IgD-negative memory B cell (primary cell): Measurements from ENCODE around the gene FAM167B. TPM values are rescaled to one million over a fixed set of nuclear protein-coding genes. Genes with fewer than 3 reads are reported as not detected.
A peak's percentile ranks its signal among the peaks of the same experiment; 100 is the strongest.
"Not testable (repeated sequence)": the region's sequence is repeated elsewhere in the genome, so short reads cannot be mapped to it uniquely, and the experiment has no call there.

Experiments
- H3K27ac Mint-ChIP-seq, 3 donors: one replicate each; pipeline ENCODE4 v1.8.0; 2020 to 2022; ENCODE audit warnings: mild to moderate bottlenecking in 3 of 3, mixed read lengths in 3 of 3, moderate library complexity in 1 of 3
- H3K27me3 Mint-ChIP-seq: one replicate; pipeline ENCODE4 v1.8.0; 2021; ENCODE audit warnings: mixed read lengths
- H3K36me3 Mint-ChIP-seq: one replicate; pipeline ENCODE4 v1.8.0; 2020; ENCODE audit warnings: mild to moderate bottlenecking, mixed read lengths
- H3K4me1 Mint-ChIP-seq, 3 donors: one replicate each; pipeline ENCODE4 v1.8.0; 2020 to 2022; ENCODE audit warnings: mixed read lengths in 3 of 3, mild to moderate bottlenecking in 1 of 3
- H3K4me3 Mint-ChIP-seq, 4 donors: one replicate each; pipeline ENCODE4 v1.8.0; 2020 to 2022; ENCODE audit warnings: mild to moderate bottlenecking in 4 of 4, mixed read lengths in 4 of 4, moderate library complexity in 3 of 4
- H3K9me3 Mint-ChIP-seq, 3 donors: one replicate each; pipeline ENCODE4 v1.8.0; 2020 to 2021; ENCODE audit warnings: mixed read lengths in 3 of 3, mild to moderate bottlenecking in 1 of 3
- polyA plus RNA-seq: library from polyadenylated mRNA; unstranded; fragments of 300-500 nt; fragmentation: Illumina TruSeq; gene quantifications from one replicate; pipeline ENCODE4 v1.2.3, GENCODE V29; 2021

FAM167B gene
- polyA plus RNA-seq, 1 donor from 2014 or later: not detected

DNA sequence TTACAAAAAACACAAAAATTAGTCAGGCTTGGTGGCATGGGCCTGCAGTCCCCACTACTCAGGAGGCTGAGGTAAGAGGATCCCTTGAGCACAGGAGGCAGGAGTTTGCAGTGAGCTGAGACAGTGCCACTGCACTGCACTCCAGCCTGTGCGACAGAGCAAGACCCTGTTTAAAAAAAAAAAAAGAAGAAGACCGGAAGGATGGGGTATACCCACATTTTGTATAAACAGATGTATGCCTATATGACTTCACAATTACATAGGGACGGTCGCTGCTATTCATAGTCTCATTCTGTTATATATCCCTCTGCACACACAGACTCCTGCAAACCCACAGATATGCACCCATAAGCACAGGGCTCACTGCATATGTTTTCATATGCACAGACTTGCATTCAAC, 16.7 kb downstream of the FAM167B start:
- Mint-ChIP-seq H3K36me3 (no peaks in the 10 kb centered on the region), H3K4me1 (peaks cover 22 to 27% (median 24%) of the 10 kb centered on the region in 3 donors), H3K9me3 (no peaks in the 10 kb centered on the region), H3K27me3 (peaks cover 2% of the 10 kb centered on the region), H3K27ac (peak overlapping the region; percentile 9 to 46 (median 21)), H3K4me3 (peak overlapping the region in 2 of 4 donors; percentile 80 to 82)

DNA sequence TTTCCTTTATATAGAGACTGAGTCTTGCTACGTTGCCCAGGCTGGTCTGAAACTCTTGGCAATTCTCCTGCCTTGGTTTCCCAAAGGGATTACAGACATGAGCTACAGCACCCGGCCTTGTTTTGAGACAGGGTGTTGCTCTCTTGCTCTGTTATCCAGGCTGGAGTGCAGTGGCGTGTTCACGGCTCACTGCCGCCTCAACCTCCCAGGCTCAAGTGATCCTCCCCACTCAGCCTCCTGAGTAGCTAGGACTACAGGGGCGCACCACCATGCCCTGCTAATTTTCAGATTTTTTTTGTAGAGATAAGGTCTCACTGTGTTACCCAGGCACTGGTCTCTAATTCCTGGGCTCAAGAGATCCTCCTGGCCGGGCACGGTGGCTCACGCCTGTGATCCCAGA, 18.8 kb downstream of the FAM167B start:
- peaks cover 2% of the 10 kb centered on the region for H3K27me3 Mint-ChIP-seq
- H3K4me3 Mint-ChIP-seq: peak overlapping the region in 2 of 4 donors; percentile 67 to 75
- H3K4me1 Mint-ChIP-seq: peaks cover 19 to 20% (median 19%) of the 10 kb centered on the region in 3 donors
- H3K9me3 Mint-ChIP-seq: no peaks in the 10 kb centered on the region
- no peak overlapping the region for H3K27ac Mint-ChIP-seq
- no peaks in the 10 kb centered on the region for H3K36me3 Mint-ChIP-seq

DNA sequence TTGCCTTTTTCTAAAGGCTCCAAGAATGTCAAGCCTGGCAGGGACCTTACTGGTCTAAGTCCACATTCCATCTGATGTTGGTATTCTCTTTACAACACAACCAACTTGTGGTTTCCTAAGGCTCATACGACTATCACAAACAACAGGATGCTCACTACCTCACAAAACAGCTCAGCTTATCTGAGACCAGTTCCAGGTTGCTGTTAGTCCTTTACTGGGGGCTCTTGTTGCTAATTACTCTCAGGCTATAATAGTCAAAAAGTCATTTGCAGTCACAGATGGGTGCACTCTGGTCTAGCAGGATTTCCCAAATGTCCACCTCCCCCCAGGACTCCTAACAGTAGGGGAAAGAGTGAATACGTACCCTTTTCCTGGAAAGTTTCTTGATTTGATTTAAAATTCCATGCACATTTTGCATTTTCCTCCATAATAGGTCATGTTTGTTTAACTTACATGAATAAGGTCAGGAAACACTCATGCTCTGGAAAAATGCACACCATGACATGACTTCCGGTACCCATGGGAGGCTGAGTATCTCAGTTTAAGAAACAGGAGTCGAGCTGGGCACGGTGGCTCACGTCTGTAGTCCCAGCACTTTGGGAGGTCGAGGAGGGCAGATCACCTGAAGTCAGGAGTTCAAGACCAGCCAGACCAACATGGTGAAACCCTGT, 20.0 kb downstream of the FAM167B start:
- Mint-ChIP-seq H3K9me3 (no peaks in the 10 kb centered on the region), H3K27ac (peak overlapping the region in 1 of 3 donors; percentile 69), H3K4me3 (peak overlapping the region in 3 of 4 donors; percentile 31 to 84 (median 50)), H3K27me3 (peaks cover 2% of the 10 kb centered on the region), H3K4me1 (peaks cover 19 to 28% (median 22%) of the 10 kb centered on the region in 3 donors), H3K36me3 (no peaks in the 10 kb centered on the region)

DNA sequence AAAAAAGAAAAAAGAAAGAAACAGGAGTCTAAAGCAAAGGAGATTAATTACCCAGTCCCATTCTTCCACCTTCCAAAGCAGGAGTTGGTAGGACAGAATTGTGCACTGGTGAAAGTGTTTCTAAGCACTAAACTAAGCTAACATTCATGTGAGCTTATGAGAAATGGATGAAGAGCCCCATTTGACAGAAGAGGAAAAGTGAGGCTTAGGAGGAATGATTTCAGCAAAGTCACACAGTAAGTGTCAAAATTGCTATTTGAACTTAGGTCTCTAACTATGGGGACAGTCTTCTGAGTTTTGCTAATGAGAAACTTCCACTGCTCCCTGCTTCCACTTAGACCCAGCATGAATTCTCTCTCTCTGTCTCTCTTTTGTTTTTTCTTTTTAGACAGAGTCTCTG, 22.7 kb downstream of the FAM167B start:
- no peaks in the 10 kb centered on the region for H3K36me3 Mint-ChIP-seq
- no peaks in the 10 kb centered on the region for H3K9me3 Mint-ChIP-seq
- H3K27ac Mint-ChIP-seq: peak overlapping the region in 1 of 3 donors; percentile 31
- H3K27me3 Mint-ChIP-seq: peaks cover 4% of the 10 kb centered on the region
- peaks cover 18 to 30% (median 30%) of the 10 kb centered on the region in 3 donors for H3K4me1 Mint-ChIP-seq
- H3K4me3 Mint-ChIP-seq: no peak overlapping the region

DNA sequence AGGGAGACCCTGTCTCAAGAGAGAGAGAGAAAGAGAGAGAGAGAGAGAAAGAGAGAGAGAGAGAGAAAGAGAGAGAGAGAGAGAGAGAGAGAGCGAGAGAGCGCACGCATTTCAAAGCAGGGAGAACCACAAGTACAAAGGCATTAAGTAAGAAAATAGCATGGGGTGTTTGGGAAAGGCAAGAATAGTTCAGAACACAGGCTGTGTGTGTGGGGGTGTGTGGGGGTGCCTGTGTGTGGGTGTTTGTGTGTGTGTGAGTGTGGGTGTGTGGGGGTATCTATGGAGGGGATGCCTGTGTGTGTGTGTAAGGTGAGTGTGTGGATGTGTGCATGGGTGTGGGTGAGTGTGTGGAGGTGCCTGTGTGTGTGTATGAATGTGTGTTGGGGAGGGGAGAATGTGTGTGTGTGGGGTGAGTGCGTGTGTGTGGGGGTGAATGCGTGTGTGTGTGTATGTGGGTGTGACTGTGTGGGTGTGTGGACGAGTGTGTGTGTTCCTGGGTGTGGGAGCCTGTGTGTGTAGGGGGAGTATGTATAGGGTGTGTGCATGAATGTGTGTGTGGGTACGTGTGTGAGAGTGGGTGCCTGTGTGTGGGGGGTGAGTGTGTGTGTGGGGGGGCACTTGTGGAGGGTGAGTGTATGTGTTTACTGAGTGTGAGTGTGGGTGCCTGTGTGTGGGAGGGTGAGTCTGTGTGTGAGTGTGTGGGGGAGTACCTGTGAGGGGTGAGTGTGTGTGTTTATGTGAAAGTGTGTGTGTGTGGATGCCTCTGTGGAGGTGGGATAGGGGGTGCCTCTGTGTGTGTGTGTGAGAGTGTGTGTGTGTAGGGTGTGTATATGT, 25.8 kb downstream of the FAM167B start:
- H3K9me3 Mint-ChIP-seq: no peaks in the 10 kb centered on the region
- H3K27me3 Mint-ChIP-seq: peaks cover 4% of the 10 kb centered on the region
- H3K4me3 Mint-ChIP-seq: peak overlapping the region in 3 of 4 donors; percentile 21 to 90 (median 54)
- H3K4me1 Mint-ChIP-seq: peaks cover 10 to 20% (median 19%) of the 10 kb centered on the region in 3 donors
- H3K36me3 Mint-ChIP-seq: peaks cover 4% of the 10 kb centered on the region
- H3K27ac Mint-ChIP-seq: peak overlapping the region; percentile 73 to 96 (median 92)

DNA sequence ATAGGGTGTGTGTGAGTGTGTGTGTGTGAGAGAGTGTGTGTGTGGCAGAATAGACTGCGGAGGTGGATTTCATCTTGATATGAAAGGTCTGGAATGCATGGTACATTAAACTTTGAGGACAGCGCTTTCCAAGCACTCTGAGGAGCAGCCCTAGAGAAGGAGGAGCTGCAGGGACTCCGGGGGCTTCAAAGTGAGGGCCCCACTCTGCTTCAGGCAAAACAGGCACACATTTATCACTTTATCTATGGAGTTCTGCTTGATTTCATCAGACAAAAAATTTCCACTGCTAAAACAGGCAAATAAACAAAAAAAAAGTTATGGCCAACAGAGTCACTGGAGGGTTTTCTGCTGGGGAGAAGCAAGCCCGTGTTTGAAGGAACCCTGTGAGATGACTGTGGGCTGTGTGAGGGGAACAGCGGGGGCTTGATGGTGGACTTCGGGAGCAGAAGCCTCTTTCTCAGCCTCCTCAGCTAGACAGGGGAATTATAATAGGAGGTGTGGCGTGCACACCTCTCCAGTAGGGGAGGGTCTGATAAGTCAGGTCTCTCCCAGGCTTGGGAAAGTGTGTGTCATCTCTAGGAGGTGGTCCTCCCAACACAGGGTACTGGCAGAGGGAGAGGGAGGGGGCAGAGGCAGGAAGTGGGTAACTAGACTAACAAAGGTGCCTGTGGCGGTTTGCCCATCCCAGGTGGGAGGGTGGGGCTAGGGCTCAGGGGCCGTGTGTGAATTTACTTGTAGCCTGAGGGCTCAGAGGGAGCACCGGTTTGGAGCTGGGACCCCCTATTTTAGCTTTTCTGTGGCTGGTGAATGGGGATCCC, 26.6 kb downstream of the FAM167B start:
- peaks cover 4% of the 10 kb centered on the region for H3K27me3 Mint-ChIP-seq
- H3K9me3 Mint-ChIP-seq: no peaks in the 10 kb centered on the region
- peaks cover 4% of the 10 kb centered on the region for H3K36me3 Mint-ChIP-seq
- H3K4me3 Mint-ChIP-seq: peak overlapping the region in 3 of 4 donors; percentile 21 to 90 (median 81)
- H3K27ac Mint-ChIP-seq: peak overlapping the region; percentile 73 to 96 (median 92)
- peaks cover 10 to 20% (median 19%) of the 10 kb centered on the region in 3 donors for H3K4me1 Mint-ChIP-seq

DNA sequence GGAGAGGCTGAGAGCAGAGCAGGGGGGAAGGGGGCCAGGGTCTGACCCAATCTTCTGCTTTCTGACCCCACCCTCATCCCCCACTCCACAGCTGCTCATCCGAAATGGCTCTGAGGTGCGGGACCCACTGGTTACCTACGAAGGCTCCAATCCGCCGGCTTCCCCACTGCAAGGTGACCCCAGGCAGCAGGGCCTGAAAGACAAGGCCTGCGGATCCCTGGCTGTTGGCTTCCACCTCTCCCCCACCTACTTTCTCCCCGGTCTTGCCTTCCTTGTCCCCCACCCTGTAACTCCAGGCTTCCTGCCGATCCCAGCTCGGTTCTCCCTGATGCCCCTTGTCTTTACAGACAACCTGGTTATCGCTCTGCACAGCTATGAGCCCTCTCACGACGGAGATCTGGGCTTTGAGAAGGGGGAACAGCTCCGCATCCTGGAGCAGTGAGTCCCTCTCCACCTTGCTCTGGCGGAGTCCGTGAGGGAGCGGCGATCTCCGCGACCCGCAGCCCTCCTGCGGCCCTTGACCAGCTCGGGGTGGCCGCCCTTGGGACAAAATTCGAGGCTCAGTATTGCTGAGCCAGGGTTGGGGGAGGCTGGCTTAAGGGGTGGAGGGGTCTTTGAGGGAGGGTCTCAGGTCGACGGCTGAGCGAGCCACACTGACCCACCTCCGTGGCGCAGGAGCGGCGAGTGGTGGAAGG, 27.8 kb downstream of the FAM167B start:
- H3K9me3 Mint-ChIP-seq: no peaks in the 10 kb centered on the region
- H3K4me3 Mint-ChIP-seq: peak overlapping the region in 2 of 4 donors; percentile 1 to 79
- H3K36me3 Mint-ChIP-seq: peaks cover 4% of the 10 kb centered on the region
- H3K27me3 Mint-ChIP-seq: peaks cover 4% of the 10 kb centered on the region
- peaks cover 10 to 20% (median 19%) of the 10 kb centered on the region in 3 donors for H3K4me1 Mint-ChIP-seq
- no peak overlapping the region for H3K27ac Mint-ChIP-seq

DNA sequence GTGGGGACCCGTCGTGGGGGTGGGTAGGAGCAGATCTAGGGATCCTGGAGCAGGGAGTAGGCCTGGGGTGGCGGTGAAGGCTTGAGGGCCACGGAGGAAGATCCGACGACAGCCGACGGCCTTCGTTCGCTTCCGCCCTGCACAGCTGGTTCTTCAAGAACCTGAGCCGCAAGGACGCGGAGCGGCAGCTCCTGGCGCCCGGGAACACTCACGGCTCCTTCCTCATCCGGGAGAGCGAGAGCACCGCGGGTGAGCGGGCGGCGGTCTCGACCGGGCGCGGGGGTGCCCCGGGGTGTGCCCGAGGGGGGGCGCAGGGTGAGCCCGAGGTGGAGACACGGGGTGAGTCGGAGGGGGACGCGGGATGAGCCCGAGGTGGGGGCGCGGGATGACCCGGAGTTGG, 28.4 kb downstream of the FAM167B start:
- Mint-ChIP-seq H3K27ac (no peak overlapping the region), H3K9me3 (no peaks in the 10 kb centered on the region), H3K4me3 (no peak overlapping the region), H3K4me1 (peaks cover 10 to 20% (median 19%) of the 10 kb centered on the region in 3 donors), H3K27me3 (peaks cover 4% of the 10 kb centered on the region), H3K36me3 (peaks cover 4% of the 10 kb centered on the region)

DNA sequence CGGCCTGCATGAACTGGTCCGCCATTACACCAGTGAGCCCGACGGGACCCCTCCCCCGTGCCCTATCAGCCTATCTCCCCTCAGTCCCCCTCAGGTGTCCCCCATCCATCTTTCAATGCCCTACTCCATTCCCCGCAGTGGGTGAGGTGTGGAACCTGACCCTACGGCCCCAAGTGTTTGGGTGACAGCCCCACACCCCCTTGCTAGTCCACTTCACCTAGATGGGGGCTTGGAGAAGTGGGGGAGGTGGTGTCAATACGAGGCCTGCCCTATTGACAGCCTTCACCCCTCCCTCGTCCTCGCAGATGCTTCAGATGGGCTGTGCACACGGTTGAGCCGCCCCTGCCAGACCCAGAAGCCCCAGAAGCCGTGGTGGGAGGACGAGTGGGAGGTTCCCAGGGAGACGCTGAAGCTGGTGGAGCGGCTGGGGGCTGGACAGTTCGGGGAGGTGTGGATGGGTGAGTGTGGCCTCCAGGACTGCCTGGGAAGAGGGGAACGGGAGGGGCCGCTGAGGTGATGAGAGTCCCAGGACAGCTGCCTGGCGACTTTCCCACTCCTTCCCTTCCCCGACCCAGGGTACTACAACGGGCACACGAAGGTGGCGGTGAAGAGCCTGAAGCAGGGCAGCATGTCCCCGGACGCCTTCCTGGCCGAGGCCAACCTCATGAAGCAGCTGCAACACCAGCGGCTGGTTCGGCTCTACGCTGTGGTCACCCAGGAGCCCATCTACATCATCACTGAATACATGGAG, 29.2 kb downstream of the FAM167B start:
- Mint-ChIP-seq H3K4me1 (peaks cover 10 to 20% (median 19%) of the 10 kb centered on the region in 3 donors), H3K27ac (peak overlapping the region in 1 of 3 donors; percentile 73), H3K27me3 (peaks cover 4% of the 10 kb centered on the region), H3K4me3 (peak overlapping the region in 1 of 4 donors; percentile 58), H3K9me3 (no peaks in the 10 kb centered on the region), H3K36me3 (peaks cover 4% of the 10 kb centered on the region)

DNA sequence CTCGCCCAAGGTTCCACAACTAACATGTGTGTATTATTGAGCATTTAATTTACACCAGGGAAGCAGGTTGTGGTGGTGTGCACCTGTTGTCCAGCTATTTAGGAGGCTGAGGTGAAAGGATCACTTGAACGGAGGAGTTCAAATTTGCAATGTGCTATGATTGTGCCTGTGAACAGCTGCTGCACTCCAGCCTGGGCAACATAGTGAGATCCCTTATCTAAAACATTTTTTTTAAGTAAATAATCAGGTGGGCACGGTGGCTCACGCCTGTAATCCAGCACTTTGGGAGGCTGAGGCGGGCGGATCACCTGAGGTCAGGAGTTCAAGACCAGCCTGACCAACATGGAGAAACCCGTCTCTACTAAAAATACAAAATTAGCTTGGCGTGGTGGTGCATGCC, 37.8 kb downstream of the FAM167B start:
- H3K36me3 Mint-ChIP-seq, H3K27ac Mint-ChIP-seq, H3K27me3 Mint-ChIP-seq, H3K9me3 Mint-ChIP-seq, H3K4me1 Mint-ChIP-seq, H3K4me3 Mint-ChIP-seq: not testable (repeated sequence)

DNA sequence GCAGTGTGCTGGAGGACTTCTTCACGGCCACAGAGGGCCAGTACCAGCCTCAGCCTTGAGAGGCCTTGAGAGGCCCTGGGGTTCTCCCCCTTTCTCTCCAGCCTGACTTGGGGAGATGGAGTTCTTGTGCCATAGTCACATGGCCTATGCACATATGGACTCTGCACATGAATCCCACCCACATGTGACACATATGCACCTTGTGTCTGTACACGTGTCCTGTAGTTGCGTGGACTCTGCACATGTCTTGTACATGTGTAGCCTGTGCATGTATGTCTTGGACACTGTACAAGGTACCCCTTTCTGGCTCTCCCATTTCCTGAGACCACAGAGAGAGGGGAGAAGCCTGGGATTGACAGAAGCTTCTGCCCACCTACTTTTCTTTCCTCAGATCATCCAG, 38.6 kb downstream of the FAM167B start:
- H3K27ac Mint-ChIP-seq: no peak overlapping the region
- H3K27me3 Mint-ChIP-seq: no peaks in the 10 kb centered on the region
- peaks cover 3% of the 10 kb centered on the region for H3K36me3 Mint-ChIP-seq
- H3K4me1 Mint-ChIP-seq: peaks cover 0 to 4% (median 3%) of the 10 kb centered on the region in 3 donors
- H3K9me3 Mint-ChIP-seq: no peaks in the 10 kb centered on the region
- no peak overlapping the region for H3K4me3 Mint-ChIP-seq

DNA sequence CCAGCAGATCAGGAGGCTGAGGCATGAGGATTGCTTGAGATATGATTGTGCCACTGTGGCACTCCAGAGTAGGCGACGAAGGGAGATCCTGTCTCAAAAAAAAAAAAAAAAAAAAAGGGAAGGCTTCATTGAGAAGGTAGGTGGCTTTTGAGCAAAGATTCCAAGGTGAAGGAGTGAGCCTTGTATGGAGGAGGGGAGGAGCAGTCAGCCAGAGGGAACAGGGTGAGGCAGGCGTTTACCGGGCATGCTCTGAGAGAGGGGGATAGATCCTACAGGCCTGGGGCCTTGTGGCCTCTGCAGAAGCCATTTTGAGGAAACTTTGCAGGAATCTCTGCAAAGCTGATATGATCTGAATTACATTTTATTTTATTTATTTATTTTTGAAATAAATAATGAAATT, 39.7 kb downstream of the FAM167B start:
- peaks cover 3% of the 10 kb centered on the region for H3K36me3 Mint-ChIP-seq
- H3K4me3 Mint-ChIP-seq: no peak overlapping the region
- peaks cover 8 to 11% (median 9%) of the 10 kb centered on the region in 3 donors for H3K4me1 Mint-ChIP-seq
- no peaks in the 10 kb centered on the region for H3K9me3 Mint-ChIP-seq
- H3K27ac Mint-ChIP-seq: peak overlapping the region in 2 of 3 donors; percentile 23 to 45
- no peaks in the 10 kb centered on the region for H3K27me3 Mint-ChIP-seq

DNA sequence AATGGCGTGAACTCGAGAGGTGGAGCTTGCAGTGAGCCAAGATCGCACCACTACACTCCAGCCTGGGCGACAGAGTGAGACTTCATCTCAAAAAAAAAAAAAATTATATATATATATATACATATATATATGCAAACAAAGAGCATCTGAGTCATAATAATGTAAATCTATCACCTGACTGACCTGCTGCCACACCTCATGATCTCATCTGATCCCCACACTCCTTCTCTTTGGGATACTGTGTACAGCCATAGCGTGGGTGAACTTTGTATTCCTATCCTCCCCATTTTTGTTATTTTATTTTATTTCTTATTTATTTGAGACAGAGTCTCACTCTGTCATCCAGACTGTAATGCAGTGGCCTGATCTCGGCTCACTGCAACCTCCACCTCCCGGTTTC, 42.2 kb downstream of the FAM167B start:
- Mint-ChIP-seq H3K4me3 (no peak overlapping the region), H3K36me3 (no peaks in the 10 kb centered on the region), H3K27me3 (no peaks in the 10 kb centered on the region), H3K27ac (no peak overlapping the region), H3K9me3 (no peaks in the 10 kb centered on the region), H3K4me1 (peaks cover 13 to 20% (median 15%) of the 10 kb centered on the region in 3 donors)
